Measurements from ENCODE around the gene DUSP1. TPM values are rescaled to one million over a fixed set of nuclear protein-coding genes. Genes with fewer than 3 reads are reported as not detected.

DUSP1 gene
- total and polyA plus RNA-seq, 10 of the 15 experiments (the other 5 are each of a cell fraction or from before 2014, with no cell fraction given): 1.4 to 6.2 (median 3.9) TPM

GRCh38 chr5:172744123-172745104, 26.6 kb downstream of the DUSP1 start:
- Histone ChIP-seq H3K27ac (ENCODE audit: control insufficient read depth, insufficient read depth) (no peak overlapping the region), H3K79me2 (ENCODE audit: control insufficient read depth, insufficient read depth, low read length) (no peaks in the 10 kb centered on the region), H3K27me3 (replicated peaks in 1 of 2; ENCODE audit: control insufficient read depth in 2 of 2, insufficient read depth in 2 of 2, low read length in 1 of 2) (no peaks in the 10 kb centered on the region), H3K36me3 (ENCODE audit: control insufficient read depth in 2 of 2, insufficient read depth in 2 of 2, low read length in 1 of 2) (no peaks in the 10 kb centered on the region), H3K4me3 (no peak overlapping the region), H2AFZ (ENCODE audit: control insufficient read depth, low read depth, low read length) (no peak overlapping the region), H3K9ac (ENCODE audit: control insufficient read depth, insufficient read depth, low read length) (no peak overlapping the region), H3K4me1 (ENCODE audit: control insufficient read depth, insufficient read depth, low read length) (peaks cover 3% of the 10 kb centered on the region), H4K20me1 (ENCODE audit: control insufficient read depth, insufficient read depth) (no peaks in the 10 kb centered on the region), H3K4me2 (ENCODE audit: control insufficient read depth, insufficient read depth) (no peak overlapping the region), H3K9me3 (replicated peaks; ENCODE audit: control insufficient read depth, insufficient read depth, low read length) (no peaks in the 10 kb centered on the region; the same call in 2 of the 3 replicates)
- DNase-seq (ENCODE audit: low read depth, low spot score): no peak
- TF ChIP-seq EGR1 (IDR thresholded peaks at IDR 0.05; ENCODE audit: borderline replicate concordance in 1 of 2, low read depth in 2 of 2, low read length in 2 of 2) (no peak), ZBTB40 (IDR thresholded peaks at IDR 0.05; ENCODE audit: borderline replicate concordance) (no peak)
- CTCF ChIA-PET: no interaction called here
- FAIRE-seq: no peak
- RAD21 ChIA-PET (ENCODE audit: unreplicated experiment): no interaction called here
- 51% methylated on average over 10 of the region's 12 CpGs for WGBS (ENCODE audit: insufficient coverage, insufficient replicate concordance, low lambda C conversion rate, missing lambda C conversion rate)
- SMC1A ChIA-PET (ENCODE audit: uncharacterized antibody, unreplicated experiment): interaction anchor here (0.7 kb wide), 1 partner anchor 1198 kb away, joined by 3 read pairs; no protein-coding TSS in a partner anchor
- ATAC-seq: no peak
- in situ Hi-C loops (cut with MboI): no loop called here
- intact Hi-C loops (cut with micrococcal nuclease; ENCODE audit: unreplicated experiment): no loop called here
- BruUV-seq (replicated peaks): no TSS peak
- POLR2A ChIA-PET: interaction anchor here (0.5 kb wide), 1 partner anchor 16 kb away, joined by 3 read pairs; no protein-coding TSS in a partner anchor

All from GM12878 (cell line).